PC-9 (cell line): Measurements from ENCODE around the gene ATG5.

ENCODE experiments used
- CTCF ChIP-seq: fragments of 200-600 bp; sonication (generic); conservative IDR thresholded peaks from 2 replicates; pipeline ENCODE4 v1.6.1; 2017; ENCODE audit warnings: mixed run types, antibody characterized with exemption, mild to moderate bottlenecking, moderate library complexity
- EZH2 ChIP-seq: fragments of 200-600 bp; sonication (generic); IDR thresholded peaks from 2 replicates; pipeline ENCODE4 v1.8.0; 2017; ENCODE audit warnings: antibody characterized with exemption, low read depth

GRCh38 chr6:106142876-106143431, 182.6 kb downstream of the ATG5 start:
- TF ChIP-seq CTCF (no peak), EZH2 (no peak)
